BJ (cell line): Measurements from ENCODE around the gene STK11. TPM values are rescaled to one million over a fixed set of nuclear protein-coding genes. Genes with fewer than 3 reads are reported as not detected.
A peak's percentile ranks its signal among the peaks of the same experiment; 100 is the strongest.
"Not testable (repeated sequence)": the region's sequence is repeated elsewhere in the genome, so short reads cannot be mapped to it uniquely, and the experiment has no call there.

Source experiments
- CTCF ChIA-PET: fragments of 350-600 bp; formaldehyde crosslinking; extraction: SDS; loops from one replicate; lab custom pipeline; 2021; ENCODE audit warnings: antibody characterized with exemption, inconsistent platforms; lab: Yijun Ruan, JAX
- POLR2A ChIA-PET: fragments of 300-600 bp; sonication (Branson Sonifier 250); formaldehyde crosslinking; extraction: SDS; loops from one replicate; lab custom pipeline; 2021; ENCODE audit warnings: antibody characterized with exemption; lab: Charles Lee
- DNase-seq: peaks from one replicate; pipeline ENCODE4 v3.0.0-alpha.2; 2011; ENCODE audit warnings: low read depth
- H3K27me3 ChIP-seq: 2 replicates; pipeline ENCODE4 v1.6.0; 2011; ENCODE audit warnings: low read length; ENCODE audit not compliant: control insufficient read depth, insufficient read depth
- H3K36me3 ChIP-seq: 2 replicates; pipeline ENCODE4 v1.5.1; 2011; ENCODE audit warnings: low read length; ENCODE audit not compliant: control insufficient read depth, insufficient read depth
- H3K4me3 ChIP-seq: 2 replicates; pipeline ENCODE4 v1.5.1; 2011; ENCODE audit warnings: low read depth, mild to moderate bottlenecking, control low read depth, low read length
- polyA plus RNA-seq: library from polyadenylated mRNA; depleted of rRNA; stranded (reverse); fragments of >200 nt; gene quantifications from 2 replicates; pipeline ENCODE4 v1.2.3, GENCODE V29; 2011
- TF ChIP-seq, protein P1 (sequence below): IDR thresholded peaks from 2 replicates; pipeline ENCODE4 v1.5.1; 2011; ENCODE audit warnings: low read depth, mild to moderate bottlenecking, control low read depth, inconsistent platforms, low read length, moderate library complexity; ENCODE audit not compliant: insufficient read depth

The STK11 gene
- polyA plus RNA-seq, 1 experiment = 33.6 TPM

DNA sequence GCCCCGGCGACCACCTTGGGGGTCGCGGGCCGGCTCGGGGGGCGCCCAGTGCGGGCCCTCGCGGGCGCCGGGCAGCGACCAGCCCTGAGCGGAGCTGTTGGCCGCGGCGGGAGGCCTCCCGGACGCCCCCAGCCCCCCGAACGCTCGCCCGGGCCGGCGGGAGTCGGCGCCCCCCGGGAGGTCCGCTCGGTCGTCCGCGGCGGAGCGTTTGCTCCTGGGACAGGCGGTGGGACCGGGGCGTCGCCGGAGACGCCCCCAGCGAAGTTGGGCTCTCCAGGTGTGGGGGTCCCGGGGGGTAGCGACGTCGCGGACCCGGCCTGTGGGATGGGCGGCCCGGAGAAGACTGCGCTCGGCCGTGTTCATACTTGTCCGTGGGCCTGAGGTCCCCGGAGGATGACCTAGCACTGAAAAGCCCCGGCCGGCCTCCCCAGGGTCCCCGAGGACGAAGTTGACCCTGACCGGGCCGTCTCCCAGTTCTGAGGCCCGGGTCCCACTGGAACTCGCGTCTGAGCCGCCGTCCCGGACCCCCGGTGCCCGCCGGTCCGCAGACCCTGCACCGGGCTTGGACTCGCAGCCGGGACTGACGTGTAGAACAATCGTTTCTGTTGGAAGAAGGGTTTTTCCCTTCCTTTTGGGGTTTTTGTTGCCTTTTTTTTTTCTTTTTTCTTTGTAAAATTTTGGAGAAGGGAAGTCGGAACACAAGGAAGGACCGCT, 729 bp downstream of the STK11 start:
- no peaks in the 10 kb centered on the region for H3K27me3 ChIP-seq
- peak overlapping the region; percentile 81 for H3K4me3 ChIP-seq
- POLR2A ChIA-PET = no interaction called here
- CTCF ChIA-PET = no interaction called here
- no peak for DNase-seq
- H3K36me3 ChIP-seq = peaks cover 8% of the 10 kb centered on the region
- TF ChIP-seq, protein P1, sequence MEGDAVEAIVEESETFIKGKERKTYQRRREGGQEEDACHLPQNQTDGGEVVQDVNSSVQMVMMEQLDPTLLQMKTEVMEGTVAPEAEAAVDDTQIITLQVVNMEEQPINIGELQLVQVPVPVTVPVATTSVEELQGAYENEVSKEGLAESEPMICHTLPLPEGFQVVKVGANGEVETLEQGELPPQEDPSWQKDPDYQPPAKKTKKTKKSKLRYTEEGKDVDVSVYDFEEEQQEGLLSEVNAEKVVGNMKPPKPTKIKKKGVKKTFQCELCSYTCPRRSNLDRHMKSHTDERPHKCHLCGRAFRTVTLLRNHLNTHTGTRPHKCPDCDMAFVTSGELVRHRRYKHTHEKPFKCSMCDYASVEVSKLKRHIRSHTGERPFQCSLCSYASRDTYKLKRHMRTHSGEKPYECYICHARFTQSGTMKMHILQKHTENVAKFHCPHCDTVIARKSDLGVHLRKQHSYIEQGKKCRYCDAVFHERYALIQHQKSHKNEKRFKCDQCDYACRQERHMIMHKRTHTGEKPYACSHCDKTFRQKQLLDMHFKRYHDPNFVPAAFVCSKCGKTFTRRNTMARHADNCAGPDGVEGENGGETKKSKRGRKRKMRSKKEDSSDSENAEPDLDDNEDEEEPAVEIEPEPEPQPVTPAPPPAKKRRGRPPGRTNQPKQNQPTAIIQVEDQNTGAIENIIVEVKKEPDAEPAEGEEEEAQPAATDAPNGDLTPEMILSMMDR = no peak

DNA sequence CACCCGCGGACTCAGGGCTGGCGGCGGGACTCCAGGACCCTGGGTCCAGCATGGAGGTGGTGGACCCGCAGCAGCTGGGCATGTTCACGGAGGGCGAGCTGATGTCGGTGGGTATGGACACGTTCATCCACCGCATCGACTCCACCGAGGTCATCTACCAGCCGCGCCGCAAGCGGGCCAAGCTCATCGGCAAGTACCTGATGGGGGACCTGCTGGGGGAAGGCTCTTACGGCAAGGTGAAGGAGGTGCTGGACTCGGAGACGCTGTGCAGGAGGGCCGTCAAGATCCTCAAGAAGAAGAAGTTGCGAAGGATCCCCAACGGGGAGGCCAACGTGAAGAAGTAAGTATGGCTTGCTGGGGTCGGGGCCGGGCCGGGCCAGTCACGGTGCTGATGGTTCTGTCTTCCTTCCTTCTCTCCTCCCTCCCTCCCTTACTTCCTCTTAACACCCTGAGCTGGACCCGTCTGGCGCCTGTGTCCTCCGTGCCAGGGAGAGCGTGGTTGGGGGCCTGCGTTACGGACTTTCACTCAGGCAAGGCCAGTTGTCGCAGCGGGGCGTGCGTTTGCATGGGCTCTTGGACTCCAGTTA, 1.4 kb downstream of the STK11 start:
- Histone ChIP-seq H3K4me3 (peak overlapping the region; percentile 81), H3K36me3 (peaks cover 10% of the 10 kb centered on the region), H3K27me3 (no peaks in the 10 kb centered on the region)
- ChIA-PET CTCF (no interaction called here), POLR2A (no interaction called here)
- DNase-seq = no peak
- TF ChIP-seq, protein P1 = no peak

DNA sequence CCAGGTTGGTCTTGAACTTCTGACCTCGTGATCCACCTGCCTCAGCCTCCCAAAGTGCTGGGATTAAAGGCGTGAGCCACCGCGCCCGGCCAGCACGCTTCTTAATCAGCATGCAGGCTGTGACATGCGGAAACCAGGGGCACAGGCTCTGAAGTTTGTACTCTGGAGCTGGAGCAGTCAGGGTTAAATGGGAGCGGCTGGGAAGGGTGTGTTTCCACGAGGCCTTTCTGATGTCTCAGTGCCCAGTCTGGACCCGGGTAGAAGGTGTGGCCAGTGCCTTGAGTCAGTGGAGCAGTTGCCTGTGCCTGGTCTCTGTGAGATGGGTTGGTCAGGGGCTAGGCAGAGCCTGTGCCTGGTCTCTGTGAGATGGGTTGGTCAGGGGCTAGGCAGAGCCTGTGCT, 3.3 kb downstream of the STK11 start:
- H3K36me3 ChIP-seq, POLR2A ChIA-PET, DNase-seq, H3K4me3 ChIP-seq, CTCF ChIA-PET, H3K27me3 ChIP-seq: not testable (repeated sequence)

DNA sequence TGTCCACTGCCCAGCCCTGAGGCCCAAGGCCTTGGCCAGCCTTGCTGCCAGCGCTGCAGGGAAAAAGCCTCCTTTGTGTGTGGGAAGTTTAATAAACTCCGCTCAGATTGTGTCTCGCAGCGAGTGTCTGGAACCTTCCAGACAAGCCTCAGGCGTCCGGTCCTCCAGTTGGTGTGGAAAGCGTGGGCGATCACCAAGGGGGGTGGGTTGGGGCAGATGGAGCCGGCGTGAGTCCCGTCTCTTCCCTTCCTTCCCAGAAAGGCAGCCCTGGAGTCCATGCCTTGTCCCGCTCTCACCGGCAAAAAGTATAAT, 4.6 kb downstream of the STK11 start:
- Histone ChIP-seq H3K4me3 (no peak overlapping the region), H3K27me3 (no peaks in the 10 kb centered on the region), H3K36me3 (peaks cover 10% of the 10 kb centered on the region)
- no peak for DNase-seq
- TF ChIP-seq, protein P1 = no peak
- ChIA-PET CTCF (interaction anchor here (0.7 to 1.7 kb wide), 2 partner anchors 11 to 31 kb away, joined by 3 to 5 read pairs; partner anchors contain the start of gene ATP5F1D), POLR2A (no interaction called here)

DNA sequence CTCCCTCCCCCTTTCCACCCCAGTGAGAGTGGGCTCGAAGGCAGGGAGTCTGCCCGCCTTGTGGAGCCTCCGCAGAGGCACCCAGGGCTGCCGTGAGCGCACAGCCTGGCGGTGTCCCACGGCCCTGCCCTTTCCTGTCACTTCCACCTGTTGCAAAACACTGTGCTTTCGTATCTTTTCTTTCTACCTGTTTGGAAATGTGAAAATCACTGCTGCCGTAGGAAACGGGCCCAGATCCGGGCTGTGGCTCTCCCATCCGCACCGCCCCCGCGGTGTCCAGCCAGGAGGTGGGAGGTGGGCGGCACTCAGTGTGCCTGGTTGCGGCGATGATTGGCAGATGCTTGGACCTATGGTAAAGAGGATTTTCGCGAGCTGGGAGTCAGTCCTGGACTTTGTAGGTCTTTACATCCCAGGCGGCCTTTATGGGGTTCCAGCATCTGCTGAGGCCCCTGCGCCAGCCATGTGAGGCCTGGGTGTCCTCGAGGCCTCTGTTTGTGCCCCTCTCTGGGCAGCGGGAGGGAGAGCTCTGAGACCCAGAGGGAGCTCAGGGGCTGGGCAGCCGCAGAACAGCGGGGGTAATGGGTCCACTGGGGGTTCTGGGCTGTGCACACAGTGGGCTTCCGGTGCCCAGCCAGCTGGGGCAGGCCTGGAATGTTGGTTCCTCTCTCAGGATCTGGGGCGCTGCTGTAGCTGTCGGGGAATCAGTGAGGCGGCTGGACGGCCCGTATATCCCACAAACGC, 6.1 kb downstream of the STK11 start:
- DNase-seq = no peak
- H3K36me3 ChIP-seq = peaks cover 10% of the 10 kb centered on the region
- no peaks in the 10 kb centered on the region for H3K27me3 ChIP-seq
- no peak overlapping the region for H3K4me3 ChIP-seq
- ChIA-PET POLR2A (interaction anchor here (0.6 kb wide), 1 partner anchor 8 kb away, joined by 4 read pairs; no protein-coding TSS in a partner anchor), CTCF (interaction anchor here (0.6 to 1.4 kb wide), 4 partner anchors 9 to 212 kb away, joined by 3 to 7 read pairs (median 4); no protein-coding TSS in a partner anchor)
- TF ChIP-seq, protein P1 = no peak
